K562 (cell line): ENCODE data around the gene ENTPD8. TPM values are rescaled to one million over a fixed set of nuclear protein-coding genes. Genes with fewer than 3 reads are reported as not detected.
A peak's percentile ranks its signal among the peaks of the same experiment; 100 is the strongest.

Source experiments
- CHAMP1 ChIP-seq: fragments of 450-650 bp; IDR thresholded peaks from 2 replicates; pipeline ENCODE4 v1.6.1; 2016; ENCODE audit warnings: mild to moderate bottlenecking
- DLX4 ChIP-seq: fragments of 250-450 bp; sonication (Bioruptor Pico); IDR thresholded peaks from 2 replicates; pipeline ENCODE4 v1.6.1; 2021; ENCODE audit warnings: mild to moderate bottlenecking
- HMG20A ChIP-seq: fragments of 450-650 bp; formaldehyde crosslinking; conservative IDR thresholded peaks from 2 replicates; pipeline ENCODE4 v1.4.0; 2020; ENCODE audit warnings: mild to moderate bottlenecking, mixed read lengths
- IFI16 ChIP-seq: fragments of 250-450 bp; sonication (Bioruptor Pico); IDR thresholded peaks from 2 replicates; pipeline ENCODE4 v2.1.2; 2022; ENCODE audit warnings: mild to moderate bottlenecking, inconsistent platforms
- REST ChIP-seq, 2 experiments: fragments of 450-650 bp; formaldehyde crosslinking in 1 of 2; IDR thresholded peaks; 2 replicates each; pipeline versions ENCODE4 v1.4.0 to v1.6.1; 2014 to 2020; ENCODE audit warnings: mild to moderate bottlenecking in 2 of 2, borderline replicate concordance in 1 of 2, low read depth in 1 of 2
- SNAPC5 ChIP-seq: fragments of 250-450 bp; sonication (Bioruptor Pico); IDR thresholded peaks from 2 replicates; pipeline ENCODE4 v1.8.0; 2021; ENCODE audit warnings: moderate library complexity, mild to moderate bottlenecking, inconsistent platforms
- TAF1 ChIP-seq: IDR thresholded peaks from 2 replicates; pipeline ENCODE4 v1.6.1; 2011; ENCODE audit warnings: mild to moderate bottlenecking, low read length, moderate library complexity; ENCODE audit not compliant: insufficient read depth, control insufficient read depth, severe bottlenecking; ENCODE audit errors: extremely low read depth
- ZNF280B ChIP-seq: fragments of 250-450 bp; sonication (Bioruptor Pico); IDR thresholded peaks from 2 replicates; pipeline ENCODE4 v1.5.1; 2021; ENCODE audit warnings: mild to moderate bottlenecking
- ZNF778 ChIP-seq: fragments of 450-650 bp; formaldehyde crosslinking; IDR thresholded peaks from 2 replicates; pipeline ENCODE4 v1.4.0; 2020; ENCODE audit warnings: mild to moderate bottlenecking, moderate library complexity
- polyA plus RNA-seq, 8 experiments: library from polyadenylated mRNA; depleted of rRNA in 4 of 8; stranded (reverse) in 5 of 8; unstranded in 3 of 8; fragments of >200 nt; fragmentation: Nextera tagmentation in 2 of 8; fragmentation: Illumina TruSeq in 1 of 8; extraction: Ambion mirVana in 2 of 8; extraction: Trizol in 1 of 8; gene quantifications; 2 replicates each; pipeline versions ENCODE4 v1.2.1 to v1.2.3, GENCODE V29; 2011 to 2014; ENCODE audit warnings: inconsistent platforms in 1 of 8, missing spikeins in 1 of 8
- total RNA-seq, 7 experiments: library from RNA; depleted of rRNA in 6 of 7; stranded (reverse); fragments of >200 nt in 6 of 7; fragmentation: Illumina TruSeq in 2 of 7; extraction: Trizol in 2 of 7; gene quantifications; 2 replicates each; pipeline versions ENCODE4 v1.2.1 to v1.2.3, GENCODE V29; 2011 to 2021; ENCODE audit warnings: low replicate concordance in 1 of 7

Gene ENTPD8
- total and polyA plus RNA-seq, 9 of the 15 experiments (the other 6 are each of a cell fraction or from before 2014, with no cell fraction given) = 0.06 to 0.27 (median 0.19) TPM; not detected in 5

GRCh38 chr9:137435980-137436760 is 5.0 kb downstream of the ENTPD8 start (continued):
- TF ChIP-seq ZNF280B (CRISPR knock-in tag) (no peak), DLX4 (no peak), HMG20A (no peak), REST (IDR thresholded peaks at IDR 0.05; ENCODE audit: borderline replicate concordance) (peak; percentile 30; the same call in 1 of the 2 replicates), REST (CRISPR knock-in tag; IDR thresholded peaks at IDR 0.05; ENCODE audit: low read depth) (no peak), TAF1 (peak; percentile 40), ZNF778 (CRISPR knock-in tag) (no peak), CHAMP1 (no peak), IFI16 (CRISPR knock-in tag) (no peak), SNAPC5 (no peak)
